ENCODE measurements around the gene CORO2B.

The CORO2B gene

DNA sequence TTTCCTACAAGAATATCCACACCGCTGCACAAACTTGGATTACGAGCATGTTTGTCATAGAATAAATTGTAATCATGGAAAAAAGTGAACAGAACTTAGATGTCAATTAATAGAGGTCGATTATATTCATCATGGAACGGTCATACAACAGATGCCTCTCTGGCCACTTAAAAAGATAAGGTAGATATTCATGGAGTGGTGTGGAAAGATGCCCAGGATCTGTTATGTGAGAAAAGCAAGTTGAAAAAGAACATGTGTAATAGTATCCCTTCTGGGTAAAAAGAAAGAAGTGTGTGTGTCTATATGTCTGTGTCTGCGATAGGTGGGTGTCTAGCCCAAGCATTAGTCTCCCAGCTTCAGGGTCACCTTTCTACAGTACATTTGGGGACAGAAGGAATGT is 128.6 kb downstream of the CORO2B start:
- DNase-seq, result no peak

DNA sequence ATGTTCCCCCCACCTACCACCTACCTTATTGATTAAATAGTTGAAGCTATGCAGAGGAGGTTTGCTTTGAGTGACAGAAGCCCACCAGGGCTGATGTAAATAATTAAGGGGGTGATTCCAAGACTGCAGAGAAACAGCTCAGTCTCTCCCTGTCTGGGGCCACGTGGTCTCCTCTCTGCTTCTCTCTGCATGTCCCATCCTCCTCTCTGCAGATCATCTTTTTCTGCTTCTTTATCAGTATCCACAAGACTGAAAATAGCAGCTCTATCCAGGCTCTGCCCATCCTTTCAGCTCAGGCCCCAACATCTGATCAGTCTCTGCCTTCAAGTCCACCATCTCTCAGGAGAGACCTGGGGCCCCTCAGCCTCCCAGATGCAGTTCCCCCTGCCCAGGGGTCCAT is 131.1 kb downstream of the CORO2B start:
- no peak for DNase-seq

DNA sequence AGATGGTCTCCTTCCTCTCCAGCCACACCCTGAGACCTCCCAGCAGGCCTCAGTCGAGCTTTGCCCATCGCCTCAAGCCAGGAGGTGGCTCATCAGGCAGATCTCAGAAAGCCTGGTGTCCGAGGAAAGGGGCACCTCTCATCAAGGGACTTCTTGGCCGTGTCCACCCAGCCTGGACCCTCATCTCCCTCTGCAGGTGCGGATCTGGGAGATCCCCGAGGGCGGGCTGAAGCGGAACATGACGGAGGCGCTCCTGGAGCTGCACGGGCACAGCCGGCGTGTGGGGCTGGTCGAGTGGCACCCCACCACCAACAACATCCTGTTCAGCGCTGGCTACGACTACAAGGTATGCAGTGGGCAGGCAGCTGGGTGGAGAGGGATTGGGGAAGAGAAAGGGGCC is 131.7 kb downstream of the CORO2B start:
- no peak for DNase-seq

DNA sequence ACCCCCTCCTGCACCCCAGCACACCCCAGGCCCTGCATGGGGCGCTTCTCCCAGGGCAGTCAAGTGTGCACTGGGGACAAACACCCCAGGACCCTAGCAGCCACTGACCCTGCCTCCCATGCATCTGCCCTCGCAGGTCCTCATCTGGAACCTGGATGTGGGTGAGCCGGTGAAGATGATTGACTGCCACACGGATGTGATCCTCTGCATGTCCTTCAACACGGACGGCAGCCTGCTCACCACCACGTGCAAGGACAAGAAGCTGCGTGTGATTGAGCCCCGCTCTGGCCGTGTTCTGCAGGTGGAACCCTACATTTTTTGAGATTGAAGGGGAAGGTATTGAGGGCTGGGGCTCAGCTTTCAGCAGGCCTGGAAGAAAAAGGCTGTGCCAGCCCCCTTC is 132.6 kb downstream of the CORO2B start:
- DNase-seq, result no peak

DNA sequence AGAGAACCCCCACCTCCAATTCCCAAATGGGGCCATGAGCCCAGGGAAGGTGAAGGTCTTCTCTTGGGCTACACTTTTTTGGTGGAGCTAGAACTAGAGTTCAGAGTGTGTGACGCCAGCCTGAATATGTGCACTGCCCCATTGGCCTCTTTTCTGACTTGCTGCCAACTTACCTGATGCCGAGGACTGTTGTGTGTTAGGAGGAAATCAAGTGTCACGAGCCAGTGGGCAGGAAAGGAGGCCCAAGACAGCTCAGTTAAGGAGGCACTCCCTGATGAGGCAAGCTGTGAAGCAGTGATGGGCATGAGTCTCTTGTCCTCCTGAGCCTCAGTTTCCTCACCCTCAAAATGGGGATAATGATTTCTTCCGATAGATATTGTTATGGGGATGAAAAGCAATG is 134.1 kb downstream of the CORO2B start:
- DNase-seq, result no peak

DNA sequence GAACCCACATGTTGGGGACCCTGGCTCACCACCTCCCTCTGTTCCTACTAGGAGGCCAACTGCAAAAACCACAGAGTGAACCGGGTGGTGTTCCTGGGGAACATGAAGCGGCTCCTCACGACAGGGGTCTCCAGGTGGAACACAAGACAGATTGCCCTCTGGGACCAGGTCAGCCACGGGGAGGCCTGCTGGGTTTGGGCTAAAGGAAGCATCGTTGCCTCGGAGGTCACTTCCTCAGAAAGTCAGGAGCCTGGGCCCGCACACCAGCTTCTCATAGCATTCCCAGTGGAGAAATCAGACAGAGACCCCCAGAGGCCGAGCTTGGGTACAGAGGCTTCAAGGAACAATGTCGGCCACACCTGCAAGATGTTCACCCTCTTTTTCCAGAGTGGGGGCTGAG is 135.1 kb downstream of the CORO2B start:
- DNase-seq, result no peak

DNA sequence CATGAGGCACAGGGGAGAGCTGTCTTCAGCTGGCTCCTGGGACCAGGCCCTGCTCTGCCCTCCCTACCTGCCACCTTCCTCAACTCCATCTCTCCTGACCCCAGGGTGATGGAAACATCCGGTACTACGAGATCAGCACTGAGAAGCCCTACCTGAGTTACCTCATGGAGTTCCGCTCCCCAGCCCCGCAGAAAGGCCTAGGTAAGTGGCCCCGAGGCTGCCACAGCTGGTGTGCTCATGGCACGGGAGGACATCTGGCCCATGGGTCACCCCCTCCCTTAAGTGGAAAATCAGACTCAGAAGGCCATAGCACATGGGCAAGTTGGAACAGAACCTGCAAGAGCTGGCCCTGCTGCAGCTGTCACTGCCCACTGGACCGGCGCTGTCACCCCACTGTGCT is 136.3 kb downstream of the CORO2B start:
- DNase-seq, result no peak

DNA sequence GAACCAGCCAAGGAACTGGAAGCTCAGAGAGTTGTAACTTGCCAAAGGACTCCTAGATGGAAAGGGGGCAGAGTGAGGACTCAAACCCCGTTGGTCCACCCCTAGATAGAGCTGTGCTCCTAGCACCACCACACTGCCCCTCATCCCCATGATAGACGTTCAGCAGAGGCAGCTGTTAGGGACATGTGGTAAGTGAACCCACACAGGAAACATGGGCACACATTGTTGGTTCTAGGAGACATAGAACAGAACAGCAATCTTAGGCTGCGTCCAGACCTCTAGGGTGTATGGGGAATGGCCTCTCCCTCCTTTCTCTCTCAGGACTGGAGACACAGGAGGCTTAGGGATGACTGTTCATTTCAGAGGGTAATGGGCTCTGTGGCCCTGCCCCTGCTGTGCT is 139.2 kb downstream of the CORO2B start:
- no peak for DNase-seq

DNA sequence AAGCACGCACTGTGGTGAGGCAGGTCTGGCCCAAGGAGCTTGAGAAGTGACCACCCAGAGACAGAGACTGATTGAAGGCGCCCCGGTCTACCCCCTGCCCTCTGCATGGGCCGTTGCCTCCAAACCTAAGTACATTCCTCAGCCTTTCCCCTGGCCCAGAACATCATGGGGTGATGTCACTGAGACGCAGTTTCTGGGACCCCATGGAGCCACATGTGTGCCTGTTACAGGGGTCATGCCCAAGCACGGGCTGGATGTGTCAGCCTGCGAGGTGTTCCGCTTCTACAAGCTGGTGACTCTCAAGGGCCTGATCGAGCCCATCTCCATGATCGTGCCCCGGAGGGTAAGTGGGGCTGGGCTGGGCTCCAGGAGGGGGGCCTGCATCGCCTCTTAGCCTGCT is 139.7 kb downstream of the CORO2B start:
- DNase-seq, result no peak

DNA sequence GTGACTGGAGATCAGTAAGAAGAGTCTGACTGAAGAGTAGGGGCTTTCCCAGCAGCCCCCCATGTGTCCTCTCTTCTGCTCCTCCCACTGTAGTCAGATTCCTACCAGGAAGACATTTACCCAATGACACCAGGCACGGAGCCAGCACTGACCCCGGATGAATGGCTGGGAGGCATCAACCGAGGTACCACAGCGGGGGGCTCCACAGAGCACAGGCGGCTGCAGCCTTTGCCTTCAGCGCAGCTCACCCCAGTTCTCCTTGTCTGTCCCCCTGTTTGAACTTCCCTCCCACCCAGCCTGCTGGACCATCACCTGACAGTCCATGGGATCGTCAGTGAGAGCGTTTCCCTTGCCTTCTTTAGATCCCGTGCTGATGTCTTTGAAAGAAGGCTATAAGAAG is 140.3 kb downstream of the CORO2B start:
- no peak for DNase-seq

DNA sequence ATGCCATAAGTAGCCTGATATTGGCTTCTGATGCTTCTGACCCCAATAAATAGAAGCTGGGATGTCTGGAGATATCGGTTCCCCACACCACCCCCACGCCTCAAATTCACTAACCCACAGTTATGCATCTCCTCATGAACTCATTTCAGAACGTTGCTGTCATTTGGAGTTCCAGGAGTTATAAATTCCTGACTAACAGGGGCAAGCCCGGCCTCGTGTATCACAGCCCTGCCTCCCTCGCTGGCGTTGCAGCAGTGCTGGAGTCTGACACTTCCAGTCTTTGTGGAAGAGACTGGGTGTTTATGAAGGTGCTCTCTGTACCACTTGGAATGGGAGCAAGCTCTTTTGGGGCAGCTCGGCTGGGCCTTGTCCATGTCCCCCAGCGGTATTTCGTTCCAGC is 140.9 kb downstream of the CORO2B start:
- no peak for DNase-seq

DNA sequence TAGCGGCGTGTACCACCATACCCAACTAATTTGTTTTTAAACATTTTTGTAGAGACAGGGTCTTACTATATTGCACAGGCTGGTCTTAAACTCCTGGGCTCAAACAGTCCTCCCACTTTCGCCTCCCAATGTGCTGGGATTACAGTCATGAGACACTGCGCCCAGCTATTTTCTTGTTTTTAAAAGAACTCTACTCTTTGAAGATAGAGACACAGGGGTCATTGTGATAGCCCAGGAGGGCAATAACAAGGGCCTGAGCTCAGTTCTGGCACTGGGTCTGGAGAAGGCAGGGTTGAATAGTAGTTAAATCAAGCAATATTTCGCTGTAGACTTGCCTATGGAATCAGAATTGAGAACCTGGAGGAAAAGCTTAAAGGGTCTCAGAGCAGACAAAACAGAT is 143.1 kb downstream of the CORO2B start:
- DNase-seq, result no peak

DNA sequence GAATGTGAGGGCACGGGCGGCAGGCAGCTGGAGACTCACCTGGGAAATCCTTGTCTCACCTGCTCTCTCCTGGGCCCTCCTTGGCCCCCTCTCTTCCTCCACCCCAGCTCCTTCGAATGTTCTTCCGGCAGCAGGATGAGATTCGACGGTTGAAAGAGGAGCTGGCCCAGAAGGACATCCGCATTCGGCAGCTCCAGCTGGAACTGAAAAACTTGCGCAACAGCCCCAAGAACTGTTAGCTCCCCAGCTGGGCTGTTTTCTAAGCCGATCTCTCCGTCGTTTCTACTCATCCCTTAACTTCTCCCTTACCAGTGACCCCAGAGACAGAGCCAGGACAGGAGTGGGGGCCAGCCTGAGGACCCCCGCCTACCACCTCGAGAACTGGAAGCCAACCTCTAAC is 146.9 kb downstream of the CORO2B start:
- no peak for DNase-seq

DNA sequence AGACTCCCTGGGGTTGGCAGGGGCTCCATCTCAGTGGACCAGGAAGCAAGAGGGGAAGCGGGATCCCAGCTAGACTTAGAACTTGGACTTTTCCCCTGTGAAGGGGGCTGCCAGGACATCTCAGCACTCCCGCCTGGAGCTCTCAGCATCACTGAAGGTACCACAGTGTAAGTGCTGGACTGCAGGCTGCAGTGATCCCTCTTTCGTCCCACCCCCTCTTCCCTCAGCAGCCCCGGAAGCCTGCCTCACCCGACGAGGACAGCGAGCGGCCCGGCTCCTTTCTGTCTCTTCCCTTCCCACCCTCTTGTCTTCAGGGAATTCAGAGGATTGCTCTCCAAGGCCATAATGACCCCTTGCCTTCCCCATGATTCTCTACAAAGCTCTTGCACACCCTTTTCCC is 147.5 kb downstream of the CORO2B start:
- no peak for DNase-seq

DNA sequence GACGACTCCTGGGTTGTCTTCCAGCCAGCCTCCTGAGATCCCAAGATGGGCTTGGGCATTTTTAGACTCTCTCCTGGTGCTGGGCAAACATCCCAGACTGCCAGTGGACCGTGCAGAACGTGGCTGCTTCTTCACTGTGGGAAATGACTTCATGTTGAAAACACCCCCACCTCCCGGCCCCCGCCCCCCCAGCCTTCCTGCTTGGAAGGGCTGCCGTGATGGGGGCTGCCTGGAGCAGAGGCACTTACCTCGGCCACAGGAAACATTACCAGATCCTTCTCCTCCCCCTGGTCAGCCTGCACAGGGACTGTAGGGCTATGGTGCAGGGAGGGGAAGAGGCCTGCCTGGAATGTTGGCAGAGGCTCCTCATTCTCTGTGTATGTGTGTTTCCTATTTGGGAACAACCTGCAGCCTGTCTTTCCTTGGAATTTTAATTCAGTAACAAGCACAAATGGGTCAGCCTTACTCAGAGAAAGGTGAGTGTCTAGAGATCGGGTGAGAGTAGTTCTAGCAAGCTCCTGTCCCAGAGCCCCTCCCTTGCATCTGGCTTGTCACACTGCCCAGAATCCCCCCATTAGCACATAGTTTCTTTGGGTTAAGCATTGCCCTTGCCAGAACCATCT is 151.1 kb downstream of the CORO2B start:
- DNase-seq, result no peak

DNA sequence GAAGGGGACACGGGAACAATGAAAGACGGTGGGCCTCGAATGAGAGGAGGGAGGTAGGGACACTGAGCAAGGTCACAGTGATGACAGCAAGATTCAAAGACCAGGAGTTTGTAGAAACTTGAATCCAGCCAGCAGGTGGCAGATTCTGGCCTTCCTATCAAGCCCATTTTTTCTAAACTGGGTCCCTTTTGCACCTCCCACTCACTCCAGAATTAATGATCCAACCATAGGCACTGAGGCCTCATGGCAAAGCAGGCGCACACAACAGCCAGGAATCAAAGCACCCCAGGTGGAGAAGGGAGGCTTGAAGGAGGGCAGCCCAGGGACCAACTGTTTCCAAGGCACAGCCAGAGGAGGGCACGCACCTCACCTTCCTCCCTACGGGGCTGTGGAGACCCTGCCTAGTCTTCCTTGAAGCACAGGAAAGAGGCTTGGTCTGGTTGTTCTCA is 151.7 kb downstream of the CORO2B start:
- peak; percentile 49 for DNase-seq

DNA sequence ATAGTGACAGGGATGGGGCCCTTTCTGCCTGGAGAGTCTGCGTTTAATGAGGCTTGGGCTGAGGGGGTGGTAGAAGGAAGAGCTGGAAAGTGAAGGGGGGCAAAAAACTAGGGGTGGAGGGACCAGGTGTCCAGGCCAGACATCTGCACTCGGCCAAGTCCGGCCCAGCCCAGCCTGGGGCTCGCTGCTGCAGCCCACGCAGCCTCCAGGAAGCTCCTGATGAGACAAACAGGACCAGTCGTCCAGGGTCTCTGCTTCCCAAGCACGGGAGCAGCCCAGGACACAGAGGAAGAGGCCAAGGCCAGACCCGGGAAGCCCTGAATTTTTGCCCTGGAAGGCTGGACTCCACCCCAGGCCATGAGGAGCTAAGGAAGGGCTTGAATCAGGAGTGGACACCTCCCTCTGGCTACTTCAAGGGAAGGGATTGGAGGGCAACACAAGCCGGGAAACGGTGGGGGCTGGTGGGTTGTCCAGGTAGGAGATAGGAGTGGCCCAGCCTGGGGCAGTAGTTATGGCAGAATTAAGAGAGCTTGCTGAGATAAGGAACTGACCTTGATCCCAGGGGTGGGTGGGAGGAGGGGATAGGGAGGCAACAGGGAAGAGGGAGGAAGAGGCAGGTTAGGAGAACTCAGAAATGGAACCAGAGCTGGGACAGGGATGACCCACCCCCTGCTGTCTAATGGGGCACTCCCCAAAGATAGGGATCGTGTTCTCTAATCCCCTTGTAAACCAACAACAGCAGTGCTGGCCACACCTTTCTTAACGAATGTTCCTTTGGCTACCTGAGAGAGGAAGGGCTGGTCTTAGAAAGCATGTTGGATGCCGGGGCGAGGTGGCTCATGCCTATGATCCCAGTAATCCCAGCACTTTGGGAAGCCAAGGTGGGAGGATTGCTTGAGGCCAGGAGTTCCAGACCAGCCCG is 152.4 kb downstream of the CORO2B start:
- DNase-seq, result no peak

DNA sequence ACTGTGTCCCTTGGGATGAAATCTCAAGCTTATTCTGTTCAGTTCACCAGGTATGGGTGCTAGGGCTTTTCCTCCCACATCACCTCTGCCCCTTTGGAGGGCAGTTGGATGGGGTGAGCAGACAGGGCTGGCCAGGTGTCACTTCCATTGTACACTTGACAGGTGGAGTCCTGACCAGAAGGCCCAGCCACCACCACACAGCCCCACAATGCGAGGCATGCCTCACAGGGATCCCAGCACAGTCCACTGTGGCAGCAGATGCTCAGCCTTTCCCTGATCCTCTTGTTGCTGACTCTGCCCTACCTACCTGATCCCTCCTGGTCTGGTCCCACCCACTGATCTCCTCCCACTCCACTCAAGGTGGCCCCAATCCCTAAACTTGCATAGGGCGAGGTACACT is 153.7 kb downstream of the CORO2B start:
- no peak for DNase-seq

DNA sequence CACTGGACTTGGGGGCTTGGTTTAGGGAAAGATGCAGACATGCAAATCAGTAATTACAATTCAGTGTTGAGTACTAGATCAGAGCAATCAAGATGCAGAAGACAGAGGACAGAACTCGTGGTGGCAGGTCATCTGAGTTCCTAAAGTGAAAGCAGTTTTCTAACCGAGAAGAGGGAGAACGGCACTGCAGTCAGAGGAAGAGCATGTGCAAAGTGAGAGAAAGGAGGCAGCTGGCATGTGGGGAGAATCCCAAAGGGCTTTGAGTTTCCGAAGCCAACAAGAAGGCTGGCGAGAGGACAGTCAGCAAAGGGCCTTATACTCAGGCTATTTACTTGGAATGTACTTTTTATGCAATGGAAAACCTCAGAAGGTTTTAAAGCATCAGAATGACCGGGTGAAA is 154.9 kb downstream of the CORO2B start:
- DNase-seq, result no peak

DNA sequence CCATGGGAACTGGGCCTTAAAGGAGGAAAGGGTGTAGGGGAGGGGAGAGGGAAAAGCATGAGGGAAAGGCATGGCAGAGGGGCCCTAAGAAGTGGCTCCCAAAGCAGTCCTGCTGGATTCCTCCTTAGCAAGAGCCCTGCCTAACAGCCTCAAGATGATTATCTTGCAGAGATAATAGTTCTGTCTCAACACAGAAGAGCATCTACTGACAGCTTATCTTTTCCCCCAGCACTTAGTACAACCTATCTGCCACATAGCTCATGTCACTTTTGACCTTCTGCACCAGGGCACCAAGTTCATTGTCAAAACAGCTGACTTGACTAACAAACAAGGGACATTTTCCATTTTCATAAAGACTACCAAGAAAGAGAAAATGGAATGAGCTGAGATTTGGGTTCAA is 155.6 kb downstream of the CORO2B start:
- no peak for DNase-seq

DNA sequence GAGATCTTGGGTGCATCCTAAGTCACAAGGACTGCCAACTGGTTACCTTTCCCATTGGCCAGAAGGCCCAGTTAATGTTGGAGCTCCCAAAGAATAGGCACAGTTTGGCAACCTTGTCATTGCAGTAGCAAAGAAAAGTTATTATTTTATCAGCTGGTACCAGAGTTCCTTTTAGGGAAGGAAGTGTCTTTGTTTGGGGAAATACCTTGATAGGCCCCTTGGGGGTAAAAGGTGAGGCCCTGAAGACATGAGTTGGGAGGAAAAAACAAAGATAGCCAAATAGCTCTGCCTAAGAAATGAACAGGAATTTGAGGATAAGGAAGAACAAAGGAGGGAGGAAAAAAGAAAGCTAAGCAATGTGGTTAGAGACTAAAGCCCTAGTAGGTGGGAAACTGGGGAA is 156.1 kb downstream of the CORO2B start:
- DNase-seq, result no peak

DNA sequence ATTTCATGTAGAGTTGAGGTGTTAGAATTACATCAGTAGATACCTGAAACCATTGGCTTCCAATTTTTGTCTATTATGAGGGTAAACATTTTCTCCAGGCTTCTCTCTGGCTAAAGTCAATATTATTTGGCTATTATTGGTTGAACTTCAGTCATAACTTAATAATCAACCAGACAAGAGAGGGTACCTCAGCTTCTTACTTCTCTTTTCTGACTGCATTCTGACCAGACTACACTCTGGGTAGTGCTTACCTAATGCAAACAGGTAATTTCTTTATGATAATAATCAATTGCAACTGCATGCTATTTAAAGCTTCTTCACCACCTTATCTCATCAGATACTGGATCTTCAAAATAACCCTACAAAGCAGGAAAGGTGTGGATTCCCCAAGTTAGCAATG is 156.8 kb downstream of the CORO2B start:
- DNase-seq, result no peak

DNA sequence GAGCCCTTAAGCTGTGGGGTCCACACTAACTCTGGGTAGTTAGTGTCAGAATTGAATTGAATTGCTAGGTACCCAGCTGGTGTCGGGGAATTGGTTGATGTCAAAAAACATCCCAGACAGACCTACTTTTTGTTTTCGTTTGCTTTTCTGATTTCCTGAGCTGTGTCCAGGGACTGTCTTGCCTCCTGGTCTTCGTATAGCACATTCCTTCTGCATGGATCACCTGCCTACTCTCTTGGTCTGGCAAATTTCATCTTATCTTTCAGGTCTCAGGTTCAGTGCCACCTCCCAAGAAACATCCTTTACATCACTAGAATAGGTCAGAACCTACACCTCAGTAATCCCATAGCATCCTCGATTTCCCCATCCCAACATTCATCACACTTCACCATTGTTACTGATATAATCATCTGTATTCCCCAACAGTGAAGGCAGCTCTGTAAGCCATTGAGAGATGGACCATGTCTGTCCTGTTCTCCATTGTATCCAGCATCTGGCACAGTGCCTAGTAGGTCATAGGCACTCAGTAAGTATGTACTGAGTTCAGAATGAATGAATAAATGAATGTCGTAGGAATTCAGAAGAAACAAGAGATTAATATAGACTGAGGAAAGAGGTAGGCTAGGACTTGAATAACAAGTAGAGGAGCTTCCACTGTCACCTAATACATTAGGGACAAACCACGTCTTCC is 160.7 kb downstream of the CORO2B start:
- no peak for DNase-seq

DNA sequence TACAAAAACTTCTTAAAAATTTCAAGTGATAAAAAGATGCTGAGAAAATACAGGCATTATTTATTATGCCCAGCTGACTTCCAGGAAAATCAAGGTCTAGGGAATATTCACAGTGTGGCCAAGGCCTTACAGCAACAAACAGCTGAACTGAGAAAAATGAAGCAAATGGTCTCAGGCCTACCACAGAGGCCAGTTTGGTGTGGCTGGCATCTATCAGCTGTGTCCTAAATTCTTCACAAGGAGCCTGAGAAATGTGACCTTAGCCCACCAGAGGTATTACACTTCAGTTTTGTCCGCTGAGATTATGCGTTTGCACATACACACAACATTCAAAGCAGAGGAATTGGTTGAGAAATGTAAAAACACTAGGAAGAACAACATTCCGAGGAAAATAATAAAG is 164.5 kb downstream of the CORO2B start:
- no peak for DNase-seq
